ENCODE measurements around the gene MCMBP. TPM values are rescaled to one million over a fixed set of nuclear protein-coding genes. Genes with fewer than 3 reads are reported as not detected.

Gene MCMBP
- 44.6 and 52.6 TPM in 2 replicates for total RNA-seq

DNA sequence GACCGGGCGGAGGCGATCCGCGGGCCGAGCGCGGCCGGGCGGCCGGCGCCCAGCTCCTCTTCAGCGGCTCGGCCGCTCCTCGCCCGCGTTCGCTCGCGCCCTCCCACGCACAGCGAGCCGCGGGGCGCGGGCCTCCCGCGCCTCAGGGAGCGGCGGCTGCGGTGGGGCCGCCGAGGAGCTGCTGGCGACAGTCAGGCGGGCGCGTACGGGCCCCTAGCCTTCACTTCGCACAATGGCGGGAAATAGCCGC, at the start of gene MCMBP:
TSS of gene MCMBP (minus strand) at position 234 of the 250 bp plus-strand sequence. CDS start 259 bp downstream, outside the sequence.

DNA sequence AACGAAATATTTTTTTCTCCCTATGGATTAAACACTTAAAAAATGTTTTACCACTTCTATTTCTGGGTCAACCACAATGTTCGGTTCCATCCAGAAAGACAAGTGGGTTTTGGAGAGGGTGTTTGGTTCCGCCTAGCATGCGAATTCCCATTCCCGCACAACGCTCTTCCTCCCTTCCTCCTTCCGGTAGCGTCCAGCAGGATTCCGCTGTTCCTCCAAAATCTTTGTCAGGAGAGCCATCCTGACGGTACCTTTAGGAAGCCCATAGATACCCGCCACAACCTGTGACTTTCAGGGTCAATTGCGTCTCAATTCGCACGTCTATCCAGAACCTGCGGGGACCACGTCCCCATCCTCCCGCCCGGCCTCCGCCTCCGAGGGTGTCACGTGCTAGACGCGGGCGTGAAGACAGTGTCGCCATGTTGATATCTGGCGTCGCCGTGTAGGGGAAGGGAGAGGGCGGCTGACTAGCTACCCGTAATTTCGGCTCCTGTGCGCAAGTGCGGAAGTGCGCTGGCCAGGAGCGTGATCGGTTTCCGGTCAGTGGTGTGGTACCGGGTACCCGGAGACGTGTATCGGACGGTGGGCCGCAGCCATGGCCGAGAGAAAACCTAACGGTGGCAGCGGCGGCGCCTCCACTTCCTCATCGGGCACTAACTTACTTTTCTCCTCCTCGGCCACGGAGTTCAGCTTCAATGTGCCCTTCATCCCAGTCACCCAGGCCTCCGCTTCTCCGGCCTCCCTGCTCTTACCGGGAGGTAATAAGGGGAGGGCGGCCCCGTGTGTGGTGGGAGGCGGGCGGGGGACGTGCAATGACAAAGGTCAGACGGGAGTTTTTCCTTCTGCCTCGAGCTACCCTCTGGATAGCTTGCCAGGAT, 19.8 kb upstream of the MCMBP start, which contains the start of gene SEC23IP:
TSS of gene SEC23IP (plus strand) at position 543 of the 878 bp plus-strand sequence. CDS start at position 596, 53 bp downstream.

Other genes starting within 250 kb of the MCMBP start
- 20.8 and 30.0 TPM in 2 replicates for gene BAG3, start 221.5 kb downstream of the MCMBP start, total RNA-seq
- gene INPP5F, start 146.8 kb downstream of the MCMBP start, total RNA-seq = 22.6 and 24.9 TPM in 2 replicates
- gene SEC23IP, start 19.9 kb upstream of the MCMBP start, total RNA-seq = 37.5 and 41.2 TPM in 2 replicates